ENCODE results near the gene LRPAP1.
"Not testable (repeated sequence)": the region's sequence is repeated elsewhere in the genome, so short reads cannot be mapped to it uniquely, and the experiment has no call there.

Gene LRPAP1

GRCh38 chr4:3455596-3455995 is 76.6 kb downstream of the LRPAP1 start:
- DNase-seq, result not testable (repeated sequence)

Measured in CD4-positive, alpha-beta T cell treated with Interleukin-6 for 4 hours (primary cell).